HG03432 (cell line): Measurements from ENCODE around the gene PLEKHA7.

Experiments used
- ATAC-seq: cut with Tn5 transposase; IDR thresholded peaks from one replicate; pipeline ENCODE4 v1.9.1; 2021; ENCODE audit warnings: mild to moderate bottlenecking, moderate library complexity; ENCODE audit not compliant: unreplicated experiment

Gene PLEKHA7

DNA sequence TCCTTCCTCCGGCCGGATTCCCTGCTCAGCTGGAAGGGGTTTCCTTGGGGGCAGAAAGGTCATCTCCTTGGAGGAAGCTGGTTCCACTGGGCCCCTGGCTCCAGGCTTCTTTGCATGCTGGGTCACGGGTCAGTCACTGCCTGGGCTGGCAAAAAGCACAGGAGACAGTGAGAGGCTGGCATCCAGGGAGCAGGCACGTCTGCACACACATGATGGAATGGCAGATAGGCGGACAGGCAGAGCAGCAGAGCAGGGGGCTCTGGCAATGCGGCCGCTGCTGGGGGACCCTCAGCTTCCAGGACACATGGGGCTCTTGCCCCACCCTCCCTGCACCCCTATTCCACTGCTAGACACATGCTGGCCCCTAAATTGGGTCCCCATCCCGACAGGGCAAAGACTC lies 235.3 kb downstream of the PLEKHA7 start:
- ATAC-seq, result no peak

DNA sequence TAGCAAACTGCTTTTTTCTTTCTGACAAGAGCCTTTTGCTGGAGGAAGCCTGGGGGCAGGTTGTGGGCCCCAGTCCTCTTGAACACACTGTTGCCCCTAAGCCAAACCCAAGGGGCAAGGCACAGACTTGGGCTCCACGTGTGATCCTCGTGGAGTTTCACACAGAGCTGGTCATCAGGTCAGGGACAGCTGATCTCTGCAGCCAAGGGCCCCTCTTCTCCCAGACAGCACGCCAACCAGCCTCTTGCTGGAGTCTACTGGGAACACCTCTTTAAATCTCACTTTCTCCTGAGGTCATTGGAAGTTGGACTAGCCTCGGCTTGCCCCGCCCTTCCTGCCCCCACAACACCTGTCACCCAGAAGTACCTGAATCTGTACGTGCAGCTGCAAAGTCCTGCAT lies 235.9 kb downstream of the PLEKHA7 start:
- ATAC-seq, result no peak

DNA sequence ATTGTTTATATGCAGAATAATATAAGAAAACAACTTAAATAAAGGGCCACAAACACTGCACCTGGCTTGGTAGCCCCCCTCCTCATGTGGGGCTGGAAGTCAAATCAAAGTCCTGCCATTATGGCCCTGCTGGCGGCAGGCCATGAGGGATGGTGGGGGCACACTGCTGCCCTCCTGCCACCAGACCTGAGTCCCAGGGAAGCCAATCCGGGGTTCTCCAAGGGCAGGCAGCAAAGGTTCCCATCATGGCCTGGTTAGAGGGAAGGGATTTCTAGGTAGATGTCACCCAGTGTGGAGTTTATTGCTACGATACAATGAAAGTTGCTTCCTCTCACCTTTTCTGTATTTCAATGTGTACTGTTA lies 236.6 kb downstream of the PLEKHA7 start:
- ATAC-seq, result no peak

DNA sequence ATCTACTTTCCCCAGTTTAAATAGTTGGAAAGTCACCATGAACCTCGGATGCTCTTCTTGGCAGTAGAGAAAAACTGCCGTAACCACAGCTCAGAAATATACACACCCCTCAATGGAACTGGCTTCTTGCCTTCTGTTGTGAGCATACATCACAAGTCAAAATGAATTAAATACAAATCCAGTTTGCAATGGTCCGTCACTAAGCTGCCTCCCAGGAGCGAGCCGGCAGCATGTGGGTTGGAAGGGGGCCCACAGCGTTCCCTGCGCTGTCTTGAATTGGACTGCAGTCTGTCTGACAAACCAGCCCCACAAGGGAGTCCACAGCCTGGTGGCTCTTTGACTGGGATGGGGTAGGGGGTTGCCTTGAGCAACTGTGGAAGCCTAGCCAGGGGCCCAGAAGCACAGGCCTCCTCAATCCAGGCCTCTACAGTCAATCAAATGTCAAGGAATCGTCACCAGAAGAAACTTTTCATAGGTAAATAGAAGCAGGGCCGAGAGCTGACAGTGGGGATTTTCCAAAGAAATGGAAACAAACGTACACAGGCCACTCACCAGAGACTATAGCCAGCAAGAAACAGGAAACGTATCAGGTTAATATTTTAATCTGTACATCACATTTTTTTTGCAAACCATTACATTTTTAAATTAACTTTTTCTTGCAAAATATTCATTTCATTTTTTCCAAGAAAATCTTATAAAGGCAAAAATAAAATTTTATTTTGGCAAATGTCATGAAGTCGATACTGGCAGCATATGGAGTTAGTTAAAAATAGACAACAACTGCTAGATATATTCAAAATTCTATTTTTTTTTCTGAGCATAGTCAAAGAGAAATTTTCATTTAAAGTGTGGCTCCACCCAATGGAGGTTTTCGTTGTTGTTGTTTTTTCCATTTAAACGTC lies 237.3 kb downstream of the PLEKHA7 start:
- no peak for ATAC-seq

DNA sequence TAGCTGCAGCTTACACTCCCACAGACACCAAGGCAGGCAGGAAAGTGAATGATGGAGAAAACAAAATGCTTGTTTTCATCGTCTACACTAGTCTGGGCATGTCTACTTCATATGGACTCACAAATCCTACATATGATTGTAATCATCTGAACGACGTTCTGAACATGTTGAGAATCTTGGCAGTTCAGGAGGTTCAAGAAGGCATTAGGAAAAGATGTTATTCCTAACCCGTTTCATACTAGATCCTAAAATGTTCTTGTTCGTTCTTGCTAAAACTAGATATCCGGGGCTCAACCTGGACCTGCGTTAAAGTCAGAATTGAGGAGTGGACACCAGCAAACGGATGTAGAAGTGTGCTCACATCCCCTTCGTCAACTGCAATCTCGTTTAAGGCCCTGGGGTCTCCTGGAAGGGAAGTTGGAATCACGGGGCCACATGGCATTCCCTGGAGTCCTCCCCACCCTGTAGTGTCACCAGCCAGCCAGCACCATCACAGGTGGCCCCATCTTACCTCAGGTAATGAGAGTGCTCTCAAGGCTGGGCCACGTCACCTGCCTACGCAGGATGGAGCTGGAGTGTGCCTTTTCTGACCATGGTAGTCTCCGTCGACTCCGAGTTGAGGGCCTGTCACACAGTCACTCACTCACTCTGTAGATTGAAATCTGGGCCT lies 238.5 kb downstream of the PLEKHA7 start:
- no peak for ATAC-seq

DNA sequence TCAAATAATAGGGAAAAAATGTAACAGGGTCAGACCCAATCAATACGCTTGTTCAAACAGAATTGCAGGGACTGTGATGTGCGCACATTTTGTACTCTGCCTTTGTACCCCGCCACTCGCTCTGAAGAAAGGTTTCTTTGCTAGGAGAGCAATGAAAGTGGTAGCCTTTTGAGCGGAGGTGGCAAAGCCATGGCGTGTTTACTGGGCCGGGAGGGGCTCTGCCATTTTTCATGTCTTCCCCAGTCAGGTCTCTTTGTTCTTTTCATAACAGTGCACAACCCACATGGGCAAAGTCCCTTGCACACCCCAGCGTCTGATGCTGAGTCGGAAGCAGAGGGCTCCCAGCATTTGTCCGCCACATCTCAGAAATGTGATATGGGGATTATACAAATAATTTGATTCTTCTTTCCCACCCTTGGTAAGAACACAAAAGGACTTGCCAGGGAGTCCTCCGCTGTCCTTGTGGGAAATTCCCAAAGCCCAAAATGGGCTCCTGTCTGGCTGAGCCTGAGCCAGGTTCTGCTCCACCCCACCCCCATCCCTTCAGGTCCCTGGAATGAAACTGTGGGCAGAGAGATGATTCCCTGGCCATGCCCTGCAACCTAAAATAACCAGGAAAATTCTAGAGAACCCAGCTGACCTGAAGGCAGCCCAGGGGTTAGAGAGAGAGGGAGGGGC lies 239.1 kb downstream of the PLEKHA7 start:
- no peak for ATAC-seq

DNA sequence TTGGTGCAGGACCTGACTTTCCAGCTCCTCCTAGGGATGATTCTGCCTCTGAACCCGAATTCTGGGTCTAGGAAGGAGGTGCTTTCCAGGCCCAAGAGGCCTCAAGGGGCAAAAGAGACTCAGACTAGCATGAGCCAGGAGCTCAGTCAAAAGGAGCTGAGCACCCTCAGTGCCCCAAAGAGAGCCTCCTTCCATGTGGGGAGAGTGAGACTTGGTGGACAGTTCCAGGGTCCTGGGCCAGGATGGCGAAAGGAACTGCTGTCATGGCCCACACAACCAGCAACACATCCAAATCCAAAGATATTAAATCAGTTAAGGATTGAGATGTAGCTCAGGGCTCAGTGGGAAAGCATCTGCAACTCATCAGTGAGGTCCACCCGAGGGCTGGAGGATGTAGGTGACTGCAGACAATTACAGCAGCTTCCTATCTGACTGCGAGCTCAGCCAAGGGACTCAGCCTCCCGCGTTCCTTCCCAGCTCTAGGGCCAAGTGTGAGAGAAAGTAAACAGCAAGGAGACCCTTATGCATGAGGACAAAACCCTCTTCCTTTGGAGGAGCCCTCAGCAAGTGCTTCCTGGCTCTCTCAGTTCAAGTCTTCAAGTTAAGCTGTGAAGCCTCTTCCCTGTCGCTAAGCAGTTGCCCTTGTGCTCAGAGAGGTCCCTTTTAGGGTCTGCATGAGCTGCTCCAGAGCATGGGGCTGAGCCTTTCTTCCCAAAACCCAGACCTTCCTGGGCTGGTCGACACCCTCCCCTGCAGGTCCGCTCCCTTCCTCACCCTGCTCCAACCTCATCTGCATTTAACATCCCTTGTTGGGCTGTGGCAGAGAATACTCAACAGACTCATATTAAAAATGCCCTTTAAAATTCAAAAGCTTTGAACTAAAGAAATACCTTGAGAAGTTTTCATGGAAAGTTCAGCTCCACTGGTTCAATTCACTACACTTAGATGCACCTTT lies 240.0 kb downstream of the PLEKHA7 start:
- ATAC-seq, result no peak

DNA sequence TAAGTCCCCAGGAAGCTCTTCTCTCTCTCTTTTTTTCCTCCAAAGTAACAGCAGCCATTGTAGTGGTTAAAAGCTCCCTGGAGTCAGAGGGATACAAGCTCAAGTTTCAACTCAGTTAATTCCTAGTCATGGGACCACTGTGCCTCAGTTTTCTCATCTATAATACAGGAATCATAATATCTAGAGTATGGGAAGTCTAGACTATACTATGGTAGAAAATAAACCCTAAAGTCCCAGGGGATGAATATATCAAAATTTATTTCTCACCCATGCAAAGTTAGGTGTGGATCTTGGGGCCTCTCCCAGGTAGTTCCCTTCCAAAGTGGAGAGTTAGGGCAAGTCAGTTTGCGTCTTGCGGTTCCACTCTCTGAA lies 242.1 kb downstream of the PLEKHA7 start:
- ATAC-seq, result no peak

DNA sequence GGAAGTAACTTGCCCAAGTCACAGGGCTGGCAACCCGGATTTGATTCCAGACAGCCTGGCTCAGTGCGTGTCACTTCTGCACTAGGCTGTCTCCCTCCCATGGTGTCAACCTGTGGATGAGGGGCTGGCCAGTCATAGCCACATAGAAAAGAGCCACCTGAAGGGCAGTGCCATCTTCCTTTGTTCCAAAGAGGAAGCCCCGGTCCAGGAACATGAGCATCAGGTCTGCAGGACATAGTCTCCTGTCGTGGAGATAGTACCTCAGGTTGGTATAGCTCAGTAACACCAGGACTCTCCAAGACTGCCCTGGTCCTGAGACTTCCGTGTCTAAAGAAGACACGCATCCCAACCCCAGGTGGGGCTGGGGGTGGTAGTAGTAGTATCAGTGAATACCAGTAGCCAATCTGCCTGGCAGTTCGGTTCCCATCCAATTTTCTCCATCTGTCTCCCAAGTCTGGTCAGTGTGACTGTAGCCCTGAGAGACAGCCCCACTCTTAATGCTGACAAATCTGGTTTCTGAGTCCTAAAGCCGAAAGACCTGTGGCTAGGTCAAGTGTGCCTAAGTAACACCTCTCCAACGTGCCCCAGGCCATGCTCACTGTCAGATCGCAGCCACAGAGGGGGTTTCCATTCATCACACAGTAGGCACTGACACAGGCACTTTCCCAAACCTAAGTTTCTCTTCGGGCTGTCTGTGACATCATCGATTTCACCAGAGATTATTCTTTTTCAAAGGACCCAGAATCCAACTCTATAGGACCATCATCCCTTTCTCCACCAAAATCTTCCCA lies 242.7 kb downstream of the PLEKHA7 start:
- peak; percentile 55 for ATAC-seq

DNA sequence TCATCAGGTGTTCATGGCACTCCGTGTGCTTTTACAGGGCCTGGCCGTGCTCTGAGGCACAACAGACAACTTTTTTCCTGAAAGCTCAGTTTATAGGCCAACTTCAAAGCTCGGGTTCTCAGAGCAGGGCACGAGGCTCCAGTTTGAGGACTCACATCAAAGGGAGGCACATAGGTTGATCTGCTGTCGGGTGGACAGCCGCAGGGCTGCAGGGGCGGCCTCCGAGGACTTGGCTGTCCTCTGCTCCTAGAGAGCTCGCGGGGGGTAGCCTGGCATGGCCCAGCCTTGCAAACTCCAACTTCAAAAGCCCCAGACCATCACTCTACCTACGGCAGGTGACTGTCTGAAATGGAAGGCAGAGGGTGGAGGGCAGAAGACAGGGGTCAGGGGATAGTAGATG lies 244.2 kb downstream of the PLEKHA7 start:
- ATAC-seq, result no peak

DNA sequence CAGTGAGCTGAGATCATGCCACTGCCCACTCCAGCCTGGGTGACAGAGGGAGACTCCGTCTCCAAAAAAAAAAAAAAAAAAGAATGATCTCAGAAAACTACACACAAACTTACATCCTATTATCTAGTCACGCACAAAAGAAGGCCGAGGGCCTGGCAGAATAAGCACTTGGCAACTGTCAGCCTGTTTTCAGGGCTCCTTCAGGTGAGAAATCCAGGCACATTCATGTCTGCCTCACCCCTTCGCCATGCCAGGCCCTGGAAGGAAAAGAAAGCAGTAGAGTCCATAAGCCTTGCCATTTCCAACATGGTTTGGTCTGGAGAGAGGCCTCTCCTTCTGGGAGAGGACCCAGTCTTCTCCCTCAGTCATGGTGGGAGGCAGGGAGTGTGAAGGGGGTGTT lies 244.8 kb downstream of the PLEKHA7 start:
- ATAC-seq, result no peak

DNA sequence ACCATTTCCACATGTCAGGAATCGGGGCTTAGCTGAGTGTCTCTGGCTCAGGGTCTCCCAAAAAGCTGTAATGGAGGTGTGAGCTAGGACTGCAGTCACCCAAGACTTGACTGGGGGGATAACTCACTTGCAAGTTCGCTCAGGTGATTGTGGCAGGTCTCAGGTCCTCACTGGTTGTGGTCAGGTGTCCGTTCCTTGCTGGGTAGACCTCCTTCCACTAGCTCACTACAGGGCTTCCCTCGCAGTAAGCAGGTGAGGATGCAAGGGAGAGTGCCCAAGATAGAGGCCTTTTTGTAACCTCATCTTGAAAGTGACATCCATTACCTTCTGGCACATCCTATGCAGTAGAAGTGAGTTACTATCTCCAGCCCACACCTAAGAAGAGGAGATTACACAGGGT lies 246.3 kb downstream of the PLEKHA7 start:
- ATAC-seq, result no peak

DNA sequence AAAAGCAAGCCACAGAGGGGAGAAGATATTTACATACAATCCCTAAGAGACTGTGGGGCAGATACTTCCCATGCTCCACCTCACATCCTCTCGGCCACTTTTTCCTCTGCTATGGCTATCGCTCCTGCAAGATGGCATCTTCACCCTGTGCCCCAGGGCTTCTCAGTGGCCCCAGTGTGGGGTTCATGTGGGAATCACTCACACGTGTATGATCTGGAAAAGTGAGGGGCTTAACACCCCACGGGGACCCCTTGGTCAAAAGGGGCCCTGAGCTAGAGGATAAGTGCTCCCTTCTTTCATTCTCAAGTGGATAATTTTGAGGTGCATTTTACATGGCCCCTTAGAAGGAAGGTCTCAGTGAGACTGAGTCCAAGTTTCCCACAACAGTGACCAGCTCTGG lies 247.1 kb downstream of the PLEKHA7 start:
- ATAC-seq, result no peak

DNA sequence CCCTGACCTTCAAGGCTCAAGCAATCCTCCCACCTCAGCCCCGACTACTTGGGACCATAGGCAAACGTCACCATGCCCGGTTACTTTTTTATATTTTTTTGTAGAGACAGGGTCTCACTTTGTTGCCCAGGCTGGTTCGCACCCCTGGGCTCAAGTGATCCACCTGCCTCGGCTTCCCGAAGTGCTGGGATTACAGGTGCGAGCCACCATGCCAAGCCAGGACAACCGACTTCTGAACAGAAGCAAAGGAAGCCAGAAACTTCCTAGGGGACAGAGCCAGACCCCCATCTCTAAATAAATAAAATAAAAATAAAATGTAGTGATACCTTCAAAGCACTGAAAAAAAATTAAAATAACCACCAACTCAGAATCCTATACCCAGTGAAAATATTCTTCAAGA lies 249.3 kb downstream of the PLEKHA7 start:
- ATAC-seq, result no peak

DNA sequence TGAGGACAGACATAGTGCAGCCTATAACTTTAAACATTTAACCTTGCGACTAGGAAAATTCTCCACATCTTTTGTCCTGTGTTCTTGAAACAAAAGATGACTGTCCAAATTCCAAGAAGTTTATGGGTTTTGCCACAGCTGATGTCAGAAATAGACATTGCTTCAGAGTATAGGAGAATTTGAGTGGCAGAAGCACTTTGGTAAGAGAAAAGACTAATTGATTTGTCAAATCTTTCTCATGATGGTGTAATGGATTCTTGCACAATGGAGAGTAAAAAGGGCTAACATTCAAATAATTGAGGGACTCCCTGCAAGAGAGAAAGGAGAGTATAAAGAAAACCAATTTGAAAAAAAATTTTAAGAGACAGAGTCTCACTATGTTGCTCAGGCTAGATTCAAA lies 250.5 kb downstream of the PLEKHA7 start:
- ATAC-seq, result no peak

DNA sequence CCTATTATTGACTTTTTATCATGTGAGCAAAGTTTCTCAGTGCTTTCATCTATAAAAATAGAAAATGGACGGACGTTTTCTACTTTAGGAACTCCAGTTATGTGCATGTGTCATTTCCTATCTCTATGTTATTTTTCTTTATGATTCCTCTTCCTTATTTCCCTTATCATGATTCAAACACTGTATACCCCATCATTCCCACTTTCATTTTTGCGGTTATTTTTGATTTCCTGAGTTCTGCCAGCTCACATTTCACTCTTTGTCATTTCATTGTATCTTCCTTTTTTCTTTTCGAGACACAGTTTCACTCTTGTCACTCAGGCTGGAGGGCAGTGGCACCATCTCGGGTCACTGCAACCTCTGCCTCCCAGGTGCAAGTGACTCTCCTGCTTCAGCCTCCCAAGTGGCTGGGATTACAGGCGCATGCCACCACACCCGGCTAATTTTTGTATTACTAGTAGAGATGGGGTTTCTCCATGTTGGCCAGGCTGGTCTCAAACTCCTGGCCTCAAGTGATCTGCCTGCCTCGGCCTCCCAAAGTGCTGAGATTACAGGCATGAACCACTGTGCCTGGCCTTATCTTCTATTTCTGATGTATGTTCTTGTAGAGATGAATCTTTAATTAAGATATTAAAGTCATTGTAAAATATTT lies 254.2 kb downstream of the PLEKHA7 start:
- ATAC-seq, result no peak

DNA sequence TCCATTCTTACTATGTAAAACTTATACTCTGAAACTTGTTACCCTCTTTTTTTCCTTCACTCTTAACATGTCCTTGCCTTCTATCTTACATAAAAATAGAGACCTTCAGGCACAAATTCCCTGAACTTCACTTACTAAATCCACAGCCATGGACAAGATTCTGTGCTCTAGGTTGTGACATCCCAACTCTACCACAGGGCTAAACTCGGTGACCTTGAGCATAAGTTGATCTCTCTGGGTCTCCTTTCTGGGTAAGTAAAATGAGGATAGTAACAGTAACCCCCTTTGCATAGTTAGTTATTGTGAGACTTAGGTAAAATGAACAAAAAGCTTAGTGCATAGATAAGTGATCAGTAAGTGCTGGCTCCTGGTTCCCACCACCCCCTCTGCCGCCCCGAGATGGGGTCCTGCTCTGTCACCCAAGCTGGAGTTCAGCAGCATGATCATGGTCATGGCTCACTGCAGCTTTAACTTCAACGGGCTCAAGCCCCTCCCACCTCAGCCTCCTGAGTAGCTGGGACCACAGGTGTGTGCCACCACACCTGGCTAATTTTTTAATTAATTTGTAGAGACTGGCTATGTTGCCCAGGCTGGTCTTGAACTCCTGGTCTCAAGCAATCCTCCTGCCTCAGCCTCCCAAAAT lies 255.7 kb downstream of the PLEKHA7 start:
- ATAC-seq, result no peak

DNA sequence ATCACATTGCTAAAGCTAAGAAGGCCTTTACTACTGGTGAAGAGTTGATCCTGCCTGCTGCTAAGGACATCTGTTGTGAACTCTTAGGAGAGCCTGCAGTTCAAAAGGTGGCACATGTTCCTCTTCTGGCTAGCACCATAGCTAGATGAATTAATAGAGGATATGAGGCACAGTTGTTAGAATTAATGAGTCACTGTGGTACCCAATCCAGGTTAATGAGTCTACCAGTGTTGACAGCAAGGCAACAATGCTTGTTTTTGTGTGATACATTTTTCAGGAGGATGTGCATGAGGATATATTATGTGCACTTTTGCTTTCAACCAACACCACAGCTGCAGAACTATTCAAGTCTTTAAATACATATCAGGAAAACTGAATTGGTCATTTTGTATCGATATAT lies 263.8 kb downstream of the PLEKHA7 start:
- peak; percentile 44 for ATAC-seq

DNA sequence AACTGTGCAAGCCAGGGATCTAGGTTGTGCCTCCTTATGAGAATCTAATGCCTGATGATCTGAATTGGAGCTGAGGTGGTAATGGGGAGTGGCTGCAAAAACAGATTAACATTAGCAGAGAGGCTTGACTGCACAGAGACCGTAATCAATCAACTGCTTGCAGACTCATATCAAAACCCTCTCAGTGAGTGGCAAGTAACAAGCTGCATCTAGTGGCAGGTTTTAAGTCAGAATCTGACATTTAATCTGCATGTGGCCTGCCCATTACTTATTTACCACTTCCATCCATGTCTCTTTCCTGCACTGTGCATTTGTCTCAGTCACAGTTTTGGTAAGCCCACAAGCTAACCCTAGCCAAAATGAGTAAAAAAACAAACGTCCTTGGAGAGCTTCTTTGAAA lies 264.5 kb downstream of the PLEKHA7 start:
- peak; percentile 67 for ATAC-seq
